ENCODE results near the gene NKTR.

The NKTR gene

GRCh38 chr3:42660131-42660715 lies 59.7 kb downstream of the NKTR start:
- FAIRE-seq: no peak
- no peak for DNase-seq (ENCODE audit: insufficient read length, low spot score)

GRCh38 chr3:42660898-42661297 lies 60.4 kb downstream of the NKTR start:
- DNase-seq (ENCODE audit: insufficient read length, low spot score) (no peak), FAIRE-seq (no peak)

- no peak for DNase-seq (ENCODE audit: insufficient read length, low spot score)
- no peak for FAIRE-seq
Observed at GRCh38 chr3:42661593-42662022, 61.1 kb downstream of the NKTR start.

- FAIRE-seq (no peak), DNase-seq (ENCODE audit: insufficient read length, low spot score) (no peak)
Observed at GRCh38 chr3:42662037-42662812, 61.7 kb downstream of the NKTR start.

- DNase-seq (ENCODE audit: insufficient read length, low spot score): no peak
- no peak for FAIRE-seq
Observed at GRCh38 chr3:42662813-42663535, 62.5 kb downstream of the NKTR start.

GRCh38 chr3:42663581-42664437 lies 63.3 kb downstream of the NKTR start:
- FAIRE-seq: no peak

GRCh38 chr3:42664438-42664803 lies 63.9 kb downstream of the NKTR start:
- FAIRE-seq (no peak), DNase-seq (ENCODE audit: insufficient read length, low spot score) (no peak)

More at GRCh38 chr3:42663581-42664437, 63.3 kb downstream of the NKTR start:
- no peak for DNase-seq (ENCODE audit: insufficient read length, low spot score)

GRCh38 chr3:42665050-42665878 lies 64.8 kb downstream of the NKTR start:
- DNase-seq (ENCODE audit: insufficient read length, low spot score) (no peak), FAIRE-seq (no peak)

- no peak for DNase-seq (ENCODE audit: insufficient read length, low spot score)
- FAIRE-seq: no peak
Observed at GRCh38 chr3:42666022-42666421, 65.5 kb downstream of the NKTR start.

- DNase-seq (ENCODE audit: insufficient read length, low spot score) (no peak), FAIRE-seq (no peak)
Observed at GRCh38 chr3:42666577-42666998, 66.1 kb downstream of the NKTR start.

- no peak for DNase-seq (ENCODE audit: insufficient read length, low spot score)
- FAIRE-seq: no peak
Observed at GRCh38 chr3:42667096-42667522, 66.6 kb downstream of the NKTR start.

- DNase-seq (ENCODE audit: insufficient read length, low spot score): no peak
Observed at GRCh38 chr3:42667523-42668412, 67.3 kb downstream of the NKTR start.

GRCh38 chr3:42668413-42668760 lies 67.9 kb downstream of the NKTR start:
- DNase-seq (ENCODE audit: insufficient read length, low spot score) (no peak), FAIRE-seq (no peak)

More at GRCh38 chr3:42667523-42668412, 67.3 kb downstream of the NKTR start:
- FAIRE-seq: no peak

- no peak for DNase-seq (ENCODE audit: insufficient read length, low spot score)
- FAIRE-seq: no peak
Observed at GRCh38 chr3:42668793-42669217, 68.3 kb downstream of the NKTR start.

- FAIRE-seq (no peak), DNase-seq (ENCODE audit: insufficient read length, low spot score) (no peak)
Observed at GRCh38 chr3:42670051-42670576, 69.6 kb downstream of the NKTR start.

- no peak for FAIRE-seq
- DNase-seq (ENCODE audit: insufficient read length, low spot score): no peak
Observed at GRCh38 chr3:42670670-42671069, 70.2 kb downstream of the NKTR start.

- FAIRE-seq: no peak
Observed at GRCh38 chr3:42672515-42672914, 72.0 kb downstream of the NKTR start.

GRCh38 chr3:42673082-42673481 lies 72.6 kb downstream of the NKTR start:
- DNase-seq (ENCODE audit: insufficient read length, low spot score) (no peak), FAIRE-seq (no peak)

More at GRCh38 chr3:42672515-42672914, 72.0 kb downstream of the NKTR start:
- DNase-seq (ENCODE audit: insufficient read length, low spot score): no peak

- no peak for FAIRE-seq
- no peak for DNase-seq (ENCODE audit: insufficient read length, low spot score)
Observed at GRCh38 chr3:42674146-42674545, 73.7 kb downstream of the NKTR start.
